K562 (cell line): ENCODE measurements around the gene PPIC. TPM values are rescaled to one million over a fixed set of nuclear protein-coding genes. Genes with fewer than 3 reads are reported as not detected.

ENCODE experiments used
- ATAC-seq: fragments of 200-7000 bp; cut with Tn5 transposase; 3 replicates; pipeline ENCODE4 v1.9.1; 2020; ENCODE audit warnings: moderate library complexity
- BruUV-seq: library from RNA; stranded (reverse); fragments of 400-500 nt; replicated peaks from 2 replicates; lab custom pipeline; 2021; lab: Mats Ljungman, UMichigan
- CTCF ChIA-PET: fragments of 300-600 bp; formaldehyde crosslinking; extraction: SDS; loops from one replicate; lab custom pipeline; 2021; ENCODE audit warnings: low intra/inter-chr PET ratio; lab: Yijun Ruan, JAX
- POLR2A ChIA-PET: fragments of 300-600, 350-650 bp; sonication (Branson Sonifier 250); formaldehyde crosslinking; extraction: SDS; loops from one replicate; lab custom pipeline; 2021; ENCODE audit warnings: antibody characterized with exemption, inconsistent platforms; lab: Yijun Ruan, JAX
- DNase-seq, 4 experiments: peaks; one replicate each; pipeline versions ENCODE4 v3.0.0 to v3.0.0-alpha.2; 2011 to 2018; ENCODE audit warnings: low spot score in 3 of 4, mixed read lengths in 3 of 4; ENCODE audit errors: extremely low read depth in 1 of 4
- FAIRE-seq: peaks from 2 replicates; lab custom pipeline; 2011; peaks lifted over from hg19 to GRCh38; lab: Jason Lieb, UNC
- H2AFZ ChIP-seq: 2 replicates; pipeline ENCODE4 v1.6.0; 2011; ENCODE audit warnings: low read depth, low read length, control low read depth, inconsistent platforms
- H3K27ac ChIP-seq: fragments of 200-600 bp; 3 replicates; pipeline ENCODE4 v1.8.0; 2011; ENCODE audit warnings: low read depth, mild to moderate bottlenecking, control low read depth, inconsistent platforms, low read length, moderate library complexity, mixed read lengths; ENCODE audit errors: extremely low read depth
- H3K27me3 ChIP-seq, 2 experiments: fragments of 300-600 bp in 1 of 2; 2 replicates in 1 of 2; 3 replicates in 1 of 2; pipeline versions ENCODE4 v1.6.0 to v1.8.0; 2011; ENCODE audit warnings: inconsistent platforms in 2 of 2, low read length in 2 of 2, mild to moderate bottlenecking in 1 of 2, mixed read lengths in 1 of 2, moderate library complexity in 1 of 2; ENCODE audit not compliant: control insufficient read depth in 2 of 2, insufficient read depth in 2 of 2
- H3K36me3 ChIP-seq: fragments of 300-600 bp; 3 replicates; pipeline ENCODE4 v1.8.0; 2011; ENCODE audit warnings: mild to moderate bottlenecking, low read length, inconsistent platforms; ENCODE audit not compliant: control insufficient read depth, insufficient read depth
- H3K4me1 ChIP-seq, 2 experiments: fragments of 200-600 bp in 1 of 2; replicated peaks in 1 of 2; 2 replicates in 1 of 2; 3 replicates in 1 of 2; pipeline versions ENCODE4 v1.5.1 to v1.8.0; 2011; ENCODE audit warnings: inconsistent platforms in 2 of 2, low read length in 2 of 2, mild to moderate bottlenecking in 1 of 2, mixed read lengths in 1 of 2, moderate library complexity in 1 of 2; ENCODE audit not compliant: control insufficient read depth in 2 of 2, insufficient read depth in 2 of 2
- H3K4me2 ChIP-seq: 2 replicates; pipeline ENCODE4 v1.6.1; 2011; ENCODE audit warnings: low read length, control low read depth, inconsistent platforms, mixed read lengths; ENCODE audit not compliant: insufficient read depth
- H3K4me3 ChIP-seq: fragments of 200-600 bp; sonication (generic), shearing (Covaris generic); 2 replicates; pipeline ENCODE4 v1.5.1; 2016; ENCODE audit warnings: control low read depth, inconsistent platforms
- H3K79me2 ChIP-seq: fragments of 200-600 bp; 3 replicates; pipeline ENCODE4 v1.8.0; 2011; ENCODE audit warnings: low read length, inconsistent platforms; ENCODE audit not compliant: control insufficient read depth, insufficient read depth
- H3K9ac ChIP-seq, 2 experiments: 2 replicates each; pipeline versions ENCODE4 v1.6.0 to v1.6.1; 2011; ENCODE audit warnings: low read depth in 2 of 2, low read length in 2 of 2, control low read depth in 1 of 2, inconsistent platforms in 1 of 2, mild to moderate bottlenecking in 1 of 2, mixed read lengths in 1 of 2; ENCODE audit not compliant: insufficient read depth in 1 of 2
- H3K9me1 ChIP-seq: one replicate; pipeline ENCODE4 v1.6.0; 2011; ENCODE audit warnings: inconsistent platforms, mild to moderate bottlenecking, low read length, moderate library complexity; ENCODE audit not compliant: control insufficient read depth, insufficient read depth
- H3K9me3 ChIP-seq: replicated peaks from 2 replicates; pipeline ENCODE4 v1.5.1; 2011; ENCODE audit warnings: low read depth, low read length, inconsistent platforms; ENCODE audit not compliant: control insufficient read depth, insufficient read depth
- H4K20me1 ChIP-seq: replicated peaks from 2 replicates; pipeline ENCODE4 v1.6.1; 2011; ENCODE audit warnings: low read length, inconsistent platforms, mixed read lengths; ENCODE audit not compliant: control insufficient read depth, insufficient read depth
- BRD4 ChIP-seq: fragments of 200-600 bp; sonication (generic); IDR thresholded peaks from 2 replicates; pipeline ENCODE4 v1.6.1; 2017; ENCODE audit warnings: inconsistent platforms
- CCNT2 ChIP-seq: IDR thresholded peaks from 2 replicates; pipeline ENCODE4 v1.6.1; 2011; ENCODE audit warnings: borderline replicate concordance, low read depth, mild to moderate bottlenecking, moderate library complexity, mixed read lengths, low read length; ENCODE audit not compliant: insufficient read length; ENCODE audit errors: extremely low read depth
- CREM ChIP-seq: IDR thresholded peaks from 2 replicates; pipeline ENCODE4 v1.6.1; 2014; ENCODE audit warnings: antibody characterized with exemption, low read depth
- HDAC3 ChIP-seq: fragments of 450-650 bp; IDR thresholded peaks from 2 replicates; pipeline ENCODE4 v1.6.1; 2018; ENCODE audit warnings: borderline replicate concordance, mild to moderate bottlenecking, moderate library complexity; ENCODE audit not compliant: partially characterized antibody
- MLLT1 ChIP-seq, 2 experiments: fragments of 450-650 bp; IDR thresholded peaks; 2 replicates each; pipeline ENCODE4 v1.6.1; 2016
- PHF8 ChIP-seq: fragments of 200-600 bp; sonication (generic); IDR thresholded peaks from 2 replicates; pipeline ENCODE4 v1.6.1; 2012; ENCODE audit warnings: mixed run types, mild to moderate bottlenecking, inconsistent platforms, low read length, moderate library complexity, borderline replicate concordance
- ZBTB9 ChIP-seq: fragments of 450-650 bp; formaldehyde crosslinking; IDR thresholded peaks from 2 replicates; pipeline ENCODE4 v1.4.0; 2020; ENCODE audit warnings: mild to moderate bottlenecking, moderate library complexity
- ZFX ChIP-seq: sonication (generic); formaldehyde crosslinking; IDR thresholded peaks from 2 replicates; pipeline ENCODE4 v1.8.0; 2022; ENCODE audit warnings: mild to moderate bottlenecking, missing genetic modification reagents, moderate library complexity
- ZKSCAN8 ChIP-seq: fragments of 200-800 bp; sonication (Bioruptor generic); IDR thresholded peaks from 2 replicates; pipeline ENCODE4 v1.6.1; 2016; ENCODE audit warnings: missing genetic modification characterization, missing compliant biosample characterization
- ZNF431 ChIP-seq: sonication (generic); formaldehyde crosslinking; IDR thresholded peaks from 2 replicates; pipeline ENCODE4 v1.8.0; 2022; ENCODE audit warnings: mild to moderate bottlenecking, missing genetic modification reagents
- in situ Hi-C: fragments of 300-500 bp; cut with MboI; formaldehyde crosslinking; loops from 4 replicates; pipeline ENCODE4 v1.15.0; 2018; ENCODE audit warnings: inconsistent platforms, mixed read lengths
- intact Hi-C: fragments of 100-400 bp; cut with micrococcal nuclease; formaldehyde crosslinking; loops from 2 replicates; pipeline ENCODE4 v1.14.2; 2022
- polyA plus RNA-seq, 8 experiments: library from polyadenylated mRNA; depleted of rRNA in 4 of 8; stranded (reverse) in 5 of 8; unstranded in 3 of 8; fragments of >200 nt; fragmentation: Nextera tagmentation in 2 of 8; fragmentation: Illumina TruSeq in 1 of 8; extraction: Ambion mirVana in 2 of 8; extraction: Trizol in 1 of 8; gene quantifications; 2 replicates each; pipeline versions ENCODE4 v1.2.1 to v1.2.3, GENCODE V29; 2011 to 2014; ENCODE audit warnings: inconsistent platforms in 1 of 8, missing spikeins in 1 of 8
- total RNA-seq, 7 experiments: library from RNA; depleted of rRNA in 6 of 7; stranded (reverse); fragments of >200 nt in 6 of 7; fragmentation: Illumina TruSeq in 2 of 7; extraction: Trizol in 2 of 7; gene quantifications; 2 replicates each; pipeline versions ENCODE4 v1.2.1 to v1.2.3, GENCODE V29; 2011 to 2021; ENCODE audit warnings: low replicate concordance in 1 of 7

Gene PPIC
- total and polyA plus RNA-seq, 9 of the 15 experiments (the other 6 are each of a cell fraction or from before 2014, with no cell fraction given) = 1.3 to 4.5 (median 2.8) TPM

GRCh38 chr5:123066016-123066415 is 29.5 kb upstream of the PPIC start:
- Histone ChIP-seq H3K27ac (no peak overlapping the region), H3K4me3 (no peak overlapping the region), H3K27me3 (no peaks in the 10 kb centered on the region), H4K20me1 (no peaks in the 10 kb centered on the region), H2AFZ (no peak overlapping the region), H3K4me1 (no peaks in the 10 kb centered on the region), H3K4me2 (no peak overlapping the region), H3K9ac (no peak overlapping the region), H3K9me3 (no peaks in the 10 kb centered on the region; the same call in 1 of the 2 replicates), H3K9me1 (no peaks in the 10 kb centered on the region), H3K36me3 (no peaks in the 10 kb centered on the region), H3K79me2 (no peaks in the 10 kb centered on the region)
- DNase-seq = no peak
- in situ Hi-C loops (no loop called here), intact Hi-C loops (no loop called here)
- no peak for FAIRE-seq
- no TSS peak for BruUV-seq
- CTCF ChIA-PET = no interaction called here
- no peak for TF ChIP-seq ZFX (CRISPR knock-in tag)
- POLR2A ChIA-PET = no interaction called here
- no peak for ATAC-seq

- intact Hi-C loops (no loop called here), in situ Hi-C loops (no loop called here)
- Histone ChIP-seq H3K79me2 (no peaks in the 10 kb centered on the region), H3K27me3 (no peaks in the 10 kb centered on the region), H3K27ac (no peak overlapping the region), H3K36me3 (no peaks in the 10 kb centered on the region), H4K20me1 (no peaks in the 10 kb centered on the region), H3K4me3 (no peak overlapping the region), H3K9me1 (no peaks in the 10 kb centered on the region), H2AFZ (no peak overlapping the region), H3K4me1 (no peaks in the 10 kb centered on the region), H3K4me2 (no peak overlapping the region), H3K9ac (no peak overlapping the region), H3K9me3 (no peaks in the 10 kb centered on the region; the same call in 1 of the 2 replicates)
- FAIRE-seq (no peak), DNase-seq (no peak), ATAC-seq (no peak)
- CTCF ChIA-PET = no interaction called here
- BruUV-seq = no TSS peak
- POLR2A ChIA-PET = interaction anchor here (1.0 kb wide), 1 partner anchor 16 kb away, joined by 3 read pairs; no protein-coding TSS in a partner anchor
- TF ChIP-seq BRD4 (no peak), HDAC3 (no peak), ZNF431 (CRISPR knock-in tag) (no peak), ZBTB9 (no peak), CCNT2 (no peak), MLLT1 (IDR thresholded peaks at IDR 0.05) (no peak), PHF8 (no peak), CREM (no peak), ZKSCAN8 (CRISPR knock-in tag) (no peak)
Observed at GRCh38 chr5:123059455-123059854, 22.9 kb upstream of the PPIC start.
